GM10266 (cell line): ENCODE measurements around the gene ITGA8.

Experiments
- DNase-seq: peaks from one replicate; pipeline ENCODE4 v3.0.0; 2012; ENCODE audit errors: extremely low spot score
- CTCF ChIP-seq: IDR thresholded peaks from 2 replicates; pipeline ENCODE4 v1.5.1; 2012; ENCODE audit warnings: mild to moderate bottlenecking, low read depth; ENCODE audit not compliant: control insufficient read depth, insufficient read depth; ENCODE audit errors: missing control alignments

Gene ITGA8

DNA sequence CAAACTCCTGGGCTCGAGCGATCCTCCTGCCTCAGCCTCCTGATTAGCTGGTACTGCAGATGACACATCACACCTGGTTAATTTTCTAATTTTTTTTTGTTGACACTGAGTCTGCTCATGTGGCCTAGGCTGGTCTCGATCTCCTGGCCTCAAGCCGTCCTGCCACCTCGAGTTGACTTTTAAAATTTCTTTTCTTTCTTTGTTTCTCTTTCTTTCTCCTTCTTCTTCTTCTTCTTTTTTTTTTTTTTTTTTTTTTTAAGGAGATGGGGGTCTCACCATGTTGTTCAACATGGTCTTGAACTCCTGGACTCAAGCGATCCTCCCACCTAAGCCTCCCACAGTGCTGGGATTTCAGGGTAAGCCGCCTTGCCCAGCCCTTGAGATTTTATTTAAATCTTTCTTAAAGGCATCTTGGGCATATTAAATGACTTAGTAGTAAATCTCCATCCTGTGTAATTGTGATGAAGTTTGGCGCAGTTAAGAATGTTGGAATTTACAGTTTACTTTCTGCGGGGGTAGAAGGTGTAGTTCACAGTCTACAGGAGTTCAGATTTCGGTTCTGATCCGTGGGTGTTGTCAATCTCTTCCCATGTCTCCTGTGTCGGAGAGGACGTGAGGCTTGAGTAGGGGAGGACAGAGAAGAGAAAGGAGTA lies 1.0 kb upstream of the ITGA8 start:
- no peak for DNase-seq
- no peak for TF ChIP-seq CTCF

DNA sequence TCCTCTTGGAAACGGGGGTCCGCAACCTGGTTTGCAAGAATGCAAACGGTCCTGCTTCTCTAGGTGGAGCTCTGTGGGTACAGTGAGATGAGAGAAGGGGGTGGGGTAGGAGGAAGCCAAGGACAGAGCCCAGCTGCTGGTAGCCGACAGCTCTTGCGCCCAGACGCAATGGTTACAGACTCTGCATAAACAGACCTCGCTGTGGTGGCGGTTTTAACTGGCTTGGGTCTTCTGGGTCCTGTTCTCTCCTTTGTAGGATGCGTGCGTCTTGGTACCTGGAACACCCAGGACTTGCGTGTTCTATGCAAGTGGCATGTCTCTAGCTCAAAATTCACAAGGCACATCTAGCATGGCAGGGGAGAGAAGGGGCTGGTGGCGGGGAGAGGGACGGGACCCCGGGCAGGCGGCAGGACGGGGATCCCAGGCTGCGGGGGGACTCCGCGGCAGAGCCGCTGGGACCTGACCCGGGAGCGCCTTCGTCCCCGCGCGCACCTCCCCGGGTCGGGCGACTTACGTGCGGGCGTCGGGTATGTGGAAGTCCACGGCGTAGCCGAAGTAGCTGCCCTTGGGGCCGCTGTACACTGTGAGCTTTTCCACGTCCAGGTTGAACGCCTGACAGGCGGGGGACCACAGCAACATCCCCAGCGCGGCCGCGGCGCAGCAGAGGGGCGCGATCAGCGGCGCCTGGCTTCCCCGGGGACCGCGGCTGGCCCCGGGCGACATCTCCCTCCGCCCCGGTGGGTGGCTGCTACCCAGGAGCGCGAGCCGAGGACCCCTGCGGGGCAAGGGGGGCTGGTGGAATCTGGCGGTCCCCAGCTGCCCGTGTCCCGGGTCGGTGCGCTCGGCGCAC lies 448 bp downstream of the ITGA8 start:
- DNase-seq: no peak
- no peak for TF ChIP-seq CTCF

DNA sequence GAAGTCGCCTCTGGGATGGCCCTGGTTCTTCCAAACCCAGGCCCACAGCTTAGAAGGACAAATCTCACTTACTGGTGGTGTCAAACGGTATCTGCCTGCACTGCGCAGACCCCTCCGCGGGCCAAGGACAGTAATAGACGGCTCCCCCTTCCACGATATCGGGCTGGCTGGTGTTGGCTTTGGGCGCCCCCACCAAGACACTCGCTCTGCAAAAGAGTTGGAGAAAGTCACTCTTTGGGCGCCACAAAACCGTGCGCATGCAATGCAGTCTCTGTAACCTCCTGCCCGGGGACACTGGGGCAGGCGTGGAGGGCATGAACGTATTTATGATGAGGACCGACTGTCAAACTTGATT lies 1.1 kb downstream of the ITGA8 start:
- DNase-seq: no peak
- no peak for TF ChIP-seq CTCF

- no peak for DNase-seq
- TF ChIP-seq CTCF: no peak
Observed at GRCh38 chr10:15715619-15716227, 4.0 kb downstream of the ITGA8 start.

GRCh38 chr10:15714847-15715246 lies 4.9 kb downstream of the ITGA8 start:
- TF ChIP-seq CTCF: no peak
- DNase-seq: no peak

GRCh38 chr10:15712883-15713282 lies 6.8 kb downstream of the ITGA8 start:
- DNase-seq: no peak

More at GRCh38 chr10:15712883-15713282, 6.8 kb downstream of the ITGA8 start:
- no peak for TF ChIP-seq CTCF
